ENCODE data around the gene ADAMTS2. TPM values are rescaled to one million over a fixed set of nuclear protein-coding genes. Genes with fewer than 3 reads are reported as not detected.

Gene ADAMTS2
- total and polyA plus RNA-seq, 3 donors from 2014 or later: 10.9 to 19.8 (median 13.6) TPM

DNA sequence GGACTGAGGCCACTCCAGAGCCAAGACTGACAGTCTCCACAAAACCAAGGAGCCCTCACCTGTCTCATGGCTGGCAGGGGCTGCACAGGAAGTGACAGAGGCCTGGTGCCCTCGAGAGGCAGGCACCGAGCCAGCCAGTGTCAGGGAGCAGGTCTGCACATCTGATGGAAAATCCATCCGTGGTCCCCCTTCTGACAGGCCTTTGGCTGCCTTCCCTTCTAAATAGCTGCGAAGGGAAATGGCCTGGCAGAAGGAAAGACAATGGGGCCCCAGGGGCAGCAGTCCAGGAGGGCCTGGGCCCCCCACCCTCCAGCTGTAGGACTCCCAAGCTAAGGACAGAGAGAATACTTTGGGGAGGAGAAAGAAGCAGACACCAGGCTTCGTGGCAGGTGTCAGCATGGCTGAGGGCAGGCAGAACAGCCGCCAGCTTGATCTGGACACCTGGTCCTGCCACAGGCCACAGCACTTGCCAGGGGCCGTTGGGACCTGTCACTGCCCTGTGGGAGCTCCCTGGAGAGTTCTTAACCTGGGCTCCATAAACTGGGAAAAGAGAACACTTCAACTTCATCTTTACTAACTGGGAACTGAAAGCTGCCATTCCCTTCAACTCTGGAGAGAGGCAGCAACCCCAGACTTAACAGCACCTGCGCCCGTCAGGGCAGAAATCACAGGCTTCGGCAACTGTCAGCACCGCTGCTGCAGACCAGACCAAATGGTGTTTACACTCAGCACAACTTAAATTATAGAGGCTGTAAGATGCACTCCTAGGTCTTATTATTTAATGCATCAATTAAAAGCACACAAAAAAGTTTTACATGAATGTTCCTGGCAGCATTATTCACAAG lies 22.0 kb downstream of the ADAMTS2 start:
- 74% methylated on average over 11 of the region's 11 CpGs for WGBS, 2 donors
- no peak for DNase-seq
- intact Hi-C loops (cut with DNase I; ENCODE audit: low total_unique reads): no loop called here
- Histone ChIP-seq H3K9me3 (no peaks in the 10 kb centered on the region), H3K27ac (no peak overlapping the region), H3K4me3 (no peak overlapping the region), H3K36me3 (ENCODE audit: low read depth, missing control alignments) (no peaks in the 10 kb centered on the region), H3K27me3 (no peaks in the 10 kb centered on the region), H3K4me1 (peaks cover 18% of the 10 kb centered on the region)
- TF ChIP-seq, protein P1, sequence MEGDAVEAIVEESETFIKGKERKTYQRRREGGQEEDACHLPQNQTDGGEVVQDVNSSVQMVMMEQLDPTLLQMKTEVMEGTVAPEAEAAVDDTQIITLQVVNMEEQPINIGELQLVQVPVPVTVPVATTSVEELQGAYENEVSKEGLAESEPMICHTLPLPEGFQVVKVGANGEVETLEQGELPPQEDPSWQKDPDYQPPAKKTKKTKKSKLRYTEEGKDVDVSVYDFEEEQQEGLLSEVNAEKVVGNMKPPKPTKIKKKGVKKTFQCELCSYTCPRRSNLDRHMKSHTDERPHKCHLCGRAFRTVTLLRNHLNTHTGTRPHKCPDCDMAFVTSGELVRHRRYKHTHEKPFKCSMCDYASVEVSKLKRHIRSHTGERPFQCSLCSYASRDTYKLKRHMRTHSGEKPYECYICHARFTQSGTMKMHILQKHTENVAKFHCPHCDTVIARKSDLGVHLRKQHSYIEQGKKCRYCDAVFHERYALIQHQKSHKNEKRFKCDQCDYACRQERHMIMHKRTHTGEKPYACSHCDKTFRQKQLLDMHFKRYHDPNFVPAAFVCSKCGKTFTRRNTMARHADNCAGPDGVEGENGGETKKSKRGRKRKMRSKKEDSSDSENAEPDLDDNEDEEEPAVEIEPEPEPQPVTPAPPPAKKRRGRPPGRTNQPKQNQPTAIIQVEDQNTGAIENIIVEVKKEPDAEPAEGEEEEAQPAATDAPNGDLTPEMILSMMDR (IDR thresholded peaks at IDR 0.05): no peak
- no peak for TF ChIP-seq POLR2A (IDR thresholded peaks at IDR 0.05)

DNA sequence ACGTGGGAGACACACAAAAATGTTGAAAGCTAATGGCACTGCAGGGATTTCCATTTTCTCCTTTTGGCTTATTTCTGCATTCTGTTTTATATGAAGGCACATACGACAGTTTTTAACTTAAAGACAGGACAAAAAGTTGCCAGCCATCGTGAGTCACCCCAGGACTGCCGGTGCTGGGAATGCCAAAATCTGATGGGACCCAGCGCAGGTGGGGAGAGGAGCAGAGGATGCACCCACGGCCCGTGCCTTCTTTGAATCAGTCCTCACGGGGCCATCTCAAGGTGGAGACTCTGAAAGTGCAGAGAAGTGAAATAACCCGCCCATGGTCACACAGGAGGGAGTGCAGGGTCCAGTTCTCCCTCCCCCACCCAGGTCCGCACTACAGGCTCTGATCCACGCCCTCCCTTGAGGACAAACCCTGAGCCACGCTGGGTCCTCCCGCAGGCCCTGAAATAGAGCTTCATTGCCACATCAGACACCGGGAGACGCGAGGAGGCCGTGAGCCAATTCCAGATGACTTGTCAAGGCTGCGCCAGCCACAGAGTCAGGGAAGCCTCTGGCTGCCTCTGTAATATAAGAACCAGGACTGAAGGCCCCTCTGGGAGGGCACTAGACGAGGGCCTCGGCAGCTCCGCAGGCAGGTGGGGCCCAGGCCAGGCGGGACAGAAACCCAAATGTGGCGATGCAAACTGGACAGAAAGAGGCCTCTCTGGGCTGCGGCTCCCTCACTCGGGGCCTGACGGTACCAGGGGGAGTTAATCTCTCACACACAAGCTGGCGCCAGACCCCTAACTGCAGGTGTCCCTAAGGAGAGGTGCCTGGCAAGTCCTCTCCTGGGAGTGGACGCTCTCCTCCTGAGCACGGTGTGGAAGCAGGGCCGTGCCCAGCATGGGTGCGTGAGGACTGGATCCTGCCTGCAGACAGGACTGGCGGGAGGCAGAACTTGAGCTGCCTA lies 22.9 kb downstream of the ADAMTS2 start:
- Histone ChIP-seq H3K4me1 (peaks cover 18% of the 10 kb centered on the region), H3K27me3 (no peaks in the 10 kb centered on the region), H3K9me3 (no peaks in the 10 kb centered on the region), H3K36me3 (ENCODE audit: low read depth, missing control alignments) (no peaks in the 10 kb centered on the region), H3K27ac (no peak overlapping the region), H3K4me3 (no peak overlapping the region)
- DNase-seq: no peak
- intact Hi-C loops (cut with DNase I; ENCODE audit: low total_unique reads): no loop called here
- WGBS, 2 donors: 85 to 88% methylated on average over 22 to 32 of the region's 32 CpGs
- TF ChIP-seq POLR2A (IDR thresholded peaks at IDR 0.05): no peak
- TF ChIP-seq, protein P1 (IDR thresholded peaks at IDR 0.05): no peak

DNA sequence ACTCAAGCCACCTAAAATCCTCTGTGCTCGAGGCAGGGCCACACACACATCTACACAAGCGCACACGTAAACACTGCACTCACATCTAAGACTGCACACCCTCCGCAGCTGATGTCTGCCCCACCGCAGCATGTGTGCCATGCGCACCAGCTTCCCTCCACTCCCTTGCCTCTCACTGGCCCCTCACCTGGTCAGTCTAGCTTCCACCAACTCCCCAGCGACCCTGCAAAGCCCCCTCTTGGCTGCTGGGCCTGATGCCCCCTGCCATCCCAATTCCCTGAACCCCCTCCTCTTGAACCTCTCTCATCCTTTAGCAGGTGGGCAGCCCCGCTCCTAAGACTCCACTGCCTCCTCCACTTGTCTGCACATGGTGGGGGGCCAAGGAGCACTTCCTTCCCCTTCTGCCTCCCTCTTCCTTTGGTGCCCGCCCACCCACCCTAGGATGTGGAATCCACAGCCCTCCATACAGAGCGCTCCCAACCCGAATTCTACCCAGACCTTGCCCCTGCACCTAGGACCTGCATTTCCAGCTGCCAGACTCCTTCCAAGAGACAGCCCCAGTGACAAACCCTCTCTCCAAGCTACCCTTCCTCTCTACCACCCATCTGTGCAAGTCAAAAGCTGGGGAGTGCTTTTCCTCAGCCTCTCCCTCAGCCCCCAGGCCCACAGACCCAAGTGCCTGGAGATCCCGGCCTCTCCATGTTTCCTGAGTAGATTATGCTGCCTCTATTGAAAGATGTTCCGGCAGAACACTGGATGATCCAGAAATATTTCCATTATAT lies 23.9 kb downstream of the ADAMTS2 start:
- no peaks in the 10 kb centered on the region for H3K36me3 ChIP-seq (ENCODE audit: low read depth, missing control alignments)
- no peak for DNase-seq
- 93 to 97% methylated on average over 12 to 13 of the region's 13 CpGs for WGBS, 2 donors
- intact Hi-C loops (cut with DNase I; ENCODE audit: low total_unique reads): no loop called here
- H3K9me3 ChIP-seq: no peaks in the 10 kb centered on the region
- H3K27ac ChIP-seq: no peak overlapping the region
- H3K27me3 ChIP-seq: no peaks in the 10 kb centered on the region
- H3K4me1 ChIP-seq: peaks cover 11% of the 10 kb centered on the region
- TF ChIP-seq POLR2A (IDR thresholded peaks at IDR 0.05): no peak
- TF ChIP-seq, protein P1 (IDR thresholded peaks at IDR 0.05): no peak
- no peak overlapping the region for H3K4me3 ChIP-seq

DNA sequence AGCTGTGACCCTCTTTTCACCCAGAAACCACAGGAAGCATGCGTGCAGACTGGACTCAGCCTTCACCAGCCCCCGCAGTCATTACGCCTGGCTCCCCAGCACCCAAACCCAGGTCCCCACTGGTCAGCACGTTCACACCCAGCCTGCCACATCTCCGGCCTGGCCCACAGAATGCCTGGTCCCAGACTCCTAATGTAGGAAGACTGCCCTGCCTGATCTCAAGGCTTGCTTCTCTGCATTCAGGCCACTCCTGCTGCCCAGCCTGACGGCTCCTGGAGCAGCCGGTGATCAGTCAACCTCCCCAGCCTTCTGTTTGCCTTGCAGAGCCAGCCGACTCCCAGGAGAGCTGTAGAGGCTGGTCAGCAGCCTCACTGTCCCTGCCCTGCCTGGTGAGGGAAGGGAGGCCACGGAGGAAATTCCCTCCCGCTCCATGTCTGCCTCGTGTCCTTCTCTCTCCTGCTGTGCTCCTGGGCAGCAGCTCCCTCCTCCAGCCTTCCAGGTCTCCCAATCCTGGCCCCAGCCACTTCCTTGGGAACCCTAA lies 25.4 kb downstream of the ADAMTS2 start:
- no peak for DNase-seq
- TF ChIP-seq POLR2A (IDR thresholded peaks at IDR 0.05): no peak
- TF ChIP-seq, protein P1 (IDR thresholded peaks at IDR 0.05): no peak
- intact Hi-C loops (cut with DNase I; ENCODE audit: low total_unique reads): no loop called here
- H3K4me3 ChIP-seq: no peak overlapping the region
- no peaks in the 10 kb centered on the region for H3K36me3 ChIP-seq (ENCODE audit: low read depth, missing control alignments)
- H3K4me1 ChIP-seq: peaks cover 7% of the 10 kb centered on the region
- H3K9me3 ChIP-seq: no peaks in the 10 kb centered on the region
- 34 to 60% methylated on average over 7 to 11 of the region's 11 CpGs for WGBS, 2 donors
- no peaks in the 10 kb centered on the region for H3K27me3 ChIP-seq
- H3K27ac ChIP-seq: no peak overlapping the region
